Glutamatergic neuron (in vitro differentiated cells): ENCODE measurements around the gene CYP27A1. TPM values are rescaled to one million over a fixed set of nuclear protein-coding genes. Genes with fewer than 3 reads are reported as not detected.

Source experiments
- DNase-seq: peaks from one replicate; pipeline ENCODE4 v3.0.0; 2022
- H3K27ac Mint-ChIP-seq: one replicate; pipeline ENCODE4 v1.8.0; 2020; ENCODE audit warnings: mild to moderate bottlenecking, mixed read lengths, inconsistent platforms; ENCODE audit not compliant: unreplicated experiment
- H3K27me3 Mint-ChIP-seq: one replicate; pipeline ENCODE4 v1.8.0; 2020; ENCODE audit warnings: mild to moderate bottlenecking, moderate library complexity, mixed read lengths, inconsistent platforms; ENCODE audit not compliant: unreplicated experiment
- H3K36me3 Mint-ChIP-seq: one replicate; pipeline ENCODE4 v1.8.0; 2020; ENCODE audit warnings: mild to moderate bottlenecking, mixed read lengths, inconsistent platforms; ENCODE audit not compliant: unreplicated experiment
- H3K4me1 Mint-ChIP-seq: one replicate; pipeline ENCODE4 v1.8.0; 2020; ENCODE audit warnings: mild to moderate bottlenecking, low read depth, mixed read lengths, inconsistent platforms; ENCODE audit not compliant: unreplicated experiment
- H3K4me3 Mint-ChIP-seq: one replicate; pipeline ENCODE4 v1.8.0; 2020; ENCODE audit warnings: mild to moderate bottlenecking, mixed read lengths, inconsistent platforms; ENCODE audit not compliant: unreplicated experiment
- H3K9me3 Mint-ChIP-seq: one replicate; pipeline ENCODE4 v1.8.0; 2020; ENCODE audit warnings: mild to moderate bottlenecking, moderate library complexity, mixed read lengths, inconsistent platforms; ENCODE audit not compliant: unreplicated experiment
- total RNA-seq: library from RNA; stranded (reverse); fragmentation: NEBNext Ultra II Directional; extraction: Animal tissue kit (Norgen Biotek cat#: 25700); gene quantifications from one replicate; pipeline ENCODE4 v1.2.1, GENCODE V29; 2021; ENCODE audit not compliant: unreplicated experiment
- TF ChIP-seq, protein P1 (sequence below): fragments of 200-600 bp; sonication (generic); IDR thresholded peaks from one replicate; pipeline ENCODE4 v1.5.0; 2021; ENCODE audit not compliant: partially characterized antibody, unreplicated experiment

Gene CYP27A1
- total RNA-seq, 1 donor from 2014 or later, result 0.98 TPM

DNA sequence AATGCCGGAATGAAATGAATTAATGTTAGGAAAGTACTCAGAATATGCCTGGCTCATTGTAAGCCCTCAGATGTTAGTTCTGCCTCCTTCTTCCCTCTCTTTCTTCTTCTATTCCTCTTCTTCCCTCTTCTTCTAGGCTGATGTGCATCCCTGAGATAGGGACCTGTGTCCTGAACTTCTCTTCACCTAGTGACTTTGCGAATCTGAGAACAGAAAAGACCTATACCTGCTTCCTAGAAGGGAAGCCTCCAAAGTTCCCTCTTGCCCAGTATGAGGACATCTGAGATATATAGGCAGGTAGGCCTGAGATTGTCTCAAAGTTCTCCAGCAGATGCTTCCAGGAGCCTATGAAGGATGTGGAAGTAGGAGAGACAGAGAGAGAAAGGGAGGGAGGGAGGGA lies 8.1 kb upstream of the CYP27A1 start:
- no peaks in the 10 kb centered on the region for H3K4me1 Mint-ChIP-seq
- no peak overlapping the region for H3K27ac Mint-ChIP-seq

DNA sequence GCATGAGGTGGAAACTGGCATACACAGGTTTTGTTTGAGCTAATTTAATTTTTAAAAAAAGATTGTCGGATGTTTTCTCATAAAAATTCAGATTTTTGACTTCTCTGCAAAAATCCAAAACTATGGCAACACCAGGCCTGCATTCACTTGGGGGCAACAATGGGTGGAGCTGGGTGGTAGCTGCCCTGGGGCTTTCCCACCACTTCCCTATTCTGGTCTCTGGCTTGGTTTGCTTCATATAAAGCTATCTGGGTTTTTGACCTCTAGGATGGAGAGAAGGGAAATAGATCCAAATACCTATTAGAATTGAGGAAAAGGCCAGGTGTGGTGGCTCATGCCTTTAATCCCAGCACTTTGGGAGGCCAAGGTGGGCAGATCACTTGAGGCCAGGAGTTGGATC lies 5.5 kb upstream of the CYP27A1 start:
- Mint-ChIP-seq H3K27me3 (peaks cover 10% of the 10 kb centered on the region), H3K27ac (no peak overlapping the region), H3K9me3 (peaks cover 12% of the 10 kb centered on the region), H3K36me3 (peaks cover 11% of the 10 kb centered on the region), H3K4me1 (peaks cover 2% of the 10 kb centered on the region), H3K4me3 (no peak overlapping the region)
- TF ChIP-seq, protein P1, sequence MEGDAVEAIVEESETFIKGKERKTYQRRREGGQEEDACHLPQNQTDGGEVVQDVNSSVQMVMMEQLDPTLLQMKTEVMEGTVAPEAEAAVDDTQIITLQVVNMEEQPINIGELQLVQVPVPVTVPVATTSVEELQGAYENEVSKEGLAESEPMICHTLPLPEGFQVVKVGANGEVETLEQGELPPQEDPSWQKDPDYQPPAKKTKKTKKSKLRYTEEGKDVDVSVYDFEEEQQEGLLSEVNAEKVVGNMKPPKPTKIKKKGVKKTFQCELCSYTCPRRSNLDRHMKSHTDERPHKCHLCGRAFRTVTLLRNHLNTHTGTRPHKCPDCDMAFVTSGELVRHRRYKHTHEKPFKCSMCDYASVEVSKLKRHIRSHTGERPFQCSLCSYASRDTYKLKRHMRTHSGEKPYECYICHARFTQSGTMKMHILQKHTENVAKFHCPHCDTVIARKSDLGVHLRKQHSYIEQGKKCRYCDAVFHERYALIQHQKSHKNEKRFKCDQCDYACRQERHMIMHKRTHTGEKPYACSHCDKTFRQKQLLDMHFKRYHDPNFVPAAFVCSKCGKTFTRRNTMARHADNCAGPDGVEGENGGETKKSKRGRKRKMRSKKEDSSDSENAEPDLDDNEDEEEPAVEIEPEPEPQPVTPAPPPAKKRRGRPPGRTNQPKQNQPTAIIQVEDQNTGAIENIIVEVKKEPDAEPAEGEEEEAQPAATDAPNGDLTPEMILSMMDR, result no peak
- no peak for DNase-seq

More for the DNA sequence above, 8.1 kb upstream of the CYP27A1 start:
- TF ChIP-seq, protein P1, result no peak
- Mint-ChIP-seq H3K36me3 (peaks cover 11% of the 10 kb centered on the region), H3K4me3 (no peak overlapping the region), H3K27me3 (peaks cover 5% of the 10 kb centered on the region), H3K9me3 (peaks cover 12% of the 10 kb centered on the region)
- no peak for DNase-seq

DNA sequence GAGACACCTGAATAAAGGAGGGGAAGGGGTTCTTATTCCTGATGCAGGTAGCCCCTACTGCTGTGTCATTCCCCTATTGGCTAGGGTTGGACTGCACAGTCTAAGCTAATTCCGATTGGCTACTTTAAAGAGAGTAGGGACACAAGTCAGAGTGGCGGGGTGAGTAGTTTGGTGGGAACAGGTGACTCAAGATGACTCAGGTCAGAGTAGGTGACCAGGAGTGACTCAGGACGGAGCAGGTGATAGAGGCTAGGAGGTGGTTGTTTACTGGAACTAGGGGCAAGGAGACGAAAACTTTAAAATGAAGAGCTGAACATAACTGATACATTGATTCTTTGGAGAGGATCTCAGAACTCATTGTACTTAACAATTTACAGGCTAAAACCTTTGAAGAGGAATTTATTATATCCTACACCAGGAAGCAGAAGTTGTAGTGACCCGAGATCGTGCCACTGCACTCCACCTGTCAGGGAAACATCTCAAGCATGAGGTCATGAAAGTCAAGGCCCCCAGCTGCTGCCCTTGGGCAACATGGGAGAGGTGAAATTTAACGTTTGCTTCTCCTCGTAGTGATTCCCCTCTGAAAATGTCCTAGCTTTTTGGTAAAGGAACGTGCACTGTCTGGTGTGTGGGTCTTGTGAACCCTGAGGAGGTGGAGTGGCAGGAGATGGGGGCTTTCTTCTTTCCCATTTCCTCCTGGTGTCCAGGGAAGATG lies 4.5 kb upstream of the CYP27A1 start:
- H3K9me3 Mint-ChIP-seq, result peaks cover 12% of the 10 kb centered on the region
- peaks cover 8% of the 10 kb centered on the region for H3K27me3 Mint-ChIP-seq
- H3K4me3 Mint-ChIP-seq, result no peak overlapping the region
- H3K27ac Mint-ChIP-seq, result no peak overlapping the region
- TF ChIP-seq, protein P1, result no peak
- DNase-seq, result no peak
- peaks cover 2% of the 10 kb centered on the region for H3K4me1 Mint-ChIP-seq
- peaks cover 11% of the 10 kb centered on the region for H3K36me3 Mint-ChIP-seq

DNA sequence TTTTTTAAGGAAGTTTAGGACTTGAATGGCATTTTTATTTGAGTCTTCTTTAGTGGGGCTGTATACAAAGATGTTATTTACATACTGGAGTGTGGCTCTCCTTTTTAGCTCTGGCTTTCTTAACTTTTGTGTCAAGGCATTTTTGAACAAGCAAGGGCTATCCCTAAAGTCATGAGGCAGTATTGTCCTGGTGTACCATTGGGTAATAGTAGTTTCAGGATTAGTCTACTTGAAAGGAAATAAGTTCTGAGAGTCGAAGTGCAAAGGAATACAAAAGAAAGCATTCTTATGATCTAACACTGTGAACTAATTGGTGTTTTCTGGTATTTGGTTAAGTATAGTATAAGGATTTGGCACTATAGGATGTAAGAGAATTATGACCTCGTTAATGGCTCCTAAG lies 1.9 kb upstream of the CYP27A1 start:
- Mint-ChIP-seq H3K27me3 (peaks cover 13% of the 10 kb centered on the region), H3K27ac (no peak overlapping the region), H3K36me3 (peaks cover 15% of the 10 kb centered on the region), H3K4me1 (peaks cover 2% of the 10 kb centered on the region), H3K4me3 (no peak overlapping the region), H3K9me3 (peaks cover 9% of the 10 kb centered on the region)
- TF ChIP-seq, protein P1, result no peak
- no peak for DNase-seq

DNA sequence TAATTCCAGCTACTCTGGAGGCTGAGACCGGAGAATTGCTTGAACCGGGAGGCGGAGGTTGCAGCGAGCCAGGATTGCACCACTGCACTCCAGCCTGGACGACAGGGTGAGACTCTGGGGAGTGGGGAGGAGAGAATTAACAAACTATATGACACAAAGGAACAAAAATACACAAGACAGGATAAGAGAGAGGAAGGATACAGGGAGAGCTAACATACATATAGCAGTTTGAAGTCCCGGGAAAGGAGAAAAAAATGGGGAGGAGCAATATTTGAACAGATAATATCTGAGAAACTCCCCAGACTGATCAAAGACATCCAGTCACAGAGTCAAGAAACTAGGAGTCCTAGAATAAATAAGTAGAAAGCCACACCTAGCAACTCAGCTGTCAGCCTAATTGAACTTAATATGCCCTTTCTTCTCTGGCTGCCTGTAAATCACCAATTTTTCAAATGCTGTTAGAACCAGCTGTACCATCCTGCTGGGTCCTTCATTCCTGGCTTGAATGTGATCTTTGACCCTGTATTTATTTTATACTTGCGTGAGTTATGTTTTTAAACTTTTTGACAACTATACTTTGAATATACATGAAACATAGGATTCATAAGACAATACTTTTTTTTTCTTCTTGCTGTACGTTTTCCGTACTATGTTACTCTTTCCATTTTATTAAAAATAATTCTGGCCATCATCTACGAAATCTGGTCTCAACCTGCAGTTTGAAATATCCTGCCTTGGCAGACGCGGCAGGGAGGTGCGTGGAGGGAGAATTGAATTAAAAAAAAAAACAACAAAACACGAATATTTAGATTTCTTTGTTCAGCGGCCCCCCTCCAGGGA lies 876 bp upstream of the CYP27A1 start:
- H3K9me3 Mint-ChIP-seq, result peaks cover 8% of the 10 kb centered on the region
- TF ChIP-seq, protein P1, result no peak
- H3K27ac Mint-ChIP-seq, result no peak overlapping the region

More for the DNA sequence above, 876 bp upstream of the CYP27A1 start:
- Mint-ChIP-seq H3K4me1 (peaks cover 2% of the 10 kb centered on the region), H3K36me3 (peaks cover 13% of the 10 kb centered on the region), H3K27me3 (peaks cover 13% of the 10 kb centered on the region), H3K4me3 (peak overlapping the region; percentile 81)
- no peak for DNase-seq
